NCI-H748 (cell line): ENCODE measurements around the gene BBX.

ENCODE experiments used
- DNase-seq: peaks from one replicate; lab custom pipeline; 2025; ENCODE audit not compliant: unreplicated experiment; lab: John Stamatoyannopoulos, UW

The BBX gene

GRCh38 chr3:107644631-107645030 lies 121.9 kb downstream of the BBX start:
- DNase-seq: no peak

GRCh38 chr3:107650788-107651187 lies 128.0 kb downstream of the BBX start:
- no peak for DNase-seq

GRCh38 chr3:107651782-107652181 lies 129.0 kb downstream of the BBX start:
- DNase-seq: no peak

- no peak for DNase-seq
Measured at GRCh38 chr3:107654218-107654617, 131.5 kb downstream of the BBX start.

- no peak for DNase-seq
Measured at GRCh38 chr3:107657971-107658370, 135.2 kb downstream of the BBX start.

GRCh38 chr3:107660306-107660976 lies 137.7 kb downstream of the BBX start:
- DNase-seq: peak; percentile 22

GRCh38 chr3:107661447-107662123 lies 138.8 kb downstream of the BBX start:
- no peak for DNase-seq

- no peak for DNase-seq
Measured at GRCh38 chr3:107662124-107662507, 139.4 kb downstream of the BBX start.

GRCh38 chr3:107662586-107662985 lies 139.8 kb downstream of the BBX start:
- DNase-seq: peak; percentile 37

- DNase-seq: no peak
Measured at GRCh38 chr3:107663266-107663665, 140.5 kb downstream of the BBX start.

GRCh38 chr3:107664614-107665013 lies 141.9 kb downstream of the BBX start:
- no peak for DNase-seq

GRCh38 chr3:107665351-107665750 lies 142.6 kb downstream of the BBX start:
- no peak for DNase-seq

- DNase-seq: no peak
Measured at GRCh38 chr3:107666853-107667252, 144.1 kb downstream of the BBX start.

- no peak for DNase-seq
Measured at GRCh38 chr3:107668416-107668815, 145.7 kb downstream of the BBX start.

GRCh38 chr3:107668963-107669362 lies 146.2 kb downstream of the BBX start:
- no peak for DNase-seq

- DNase-seq: no peak
Measured at GRCh38 chr3:107669669-107670068, 146.9 kb downstream of the BBX start.

GRCh38 chr3:107670986-107671385 lies 148.2 kb downstream of the BBX start:
- no peak for DNase-seq

GRCh38 chr3:107674371-107674770 lies 151.6 kb downstream of the BBX start:
- DNase-seq: no peak

GRCh38 chr3:107675233-107675900 lies 152.6 kb downstream of the BBX start:
- DNase-seq: no peak

GRCh38 chr3:107676469-107677309 lies 153.9 kb downstream of the BBX start:
- peak; percentile 44 for DNase-seq

GRCh38 chr3:107679921-107680320 lies 157.2 kb downstream of the BBX start:
- DNase-seq: no peak
